ENCODE data around the gene RGPD3. TPM values are rescaled to one million over a fixed set of nuclear protein-coding genes. Genes with fewer than 3 reads are reported as not detected.
A peak's percentile ranks its signal among the peaks of the same experiment; 100 is the strongest.

The RGPD3 gene
- total and polyA plus RNA-seq, 2 donors (not counting 1 experiment from before 2014, with no cell fraction given) = 0.12 to 0.17 TPM

GRCh38 chr2:106366204-106366885, 101.9 kb downstream of the RGPD3 start:
- TF ChIP-seq EZH2 (IDR thresholded peaks at IDR 0.05; ENCODE audit: low read length, missing control alignments) (no peak), CTCF (conservative IDR thresholded peaks at IDR 0.05 in 1 of 2, IDR thresholded peaks at IDR 0.05 in 1 of 2; ENCODE audit: low read depth in 1 of 2, low read length in 2 of 2) (no peak)
- no peaks in the 10 kb centered on the region for H3K9me3 ChIP-seq (ENCODE audit: control insufficient read depth, insufficient read depth, low read depth, low read length)
- DNase-seq (ENCODE audit: low read depth in 2 of 2) = no peak
- no peaks in the 10 kb centered on the region for H3K36me3 ChIP-seq (ENCODE audit: control insufficient read depth, insufficient read depth, low read length)
- H3K27ac ChIP-seq (ENCODE audit: insufficient read depth, low read length) = no peak overlapping the region
- no peaks in the 10 kb centered on the region for H4K20me1 ChIP-seq (ENCODE audit: control insufficient read depth, extremely low read depth, insufficient read depth, low read length)
- H3K79me2 ChIP-seq (ENCODE audit: control insufficient read depth, insufficient read depth, low read length) = no peaks in the 10 kb centered on the region
- no peak overlapping the region for H3K4me2 ChIP-seq (ENCODE audit: extremely low read depth, insufficient read depth, low read length)
- no peak overlapping the region for H2AFZ ChIP-seq (ENCODE audit: low read length)
- no peak overlapping the region for H3K4me3 ChIP-seq (replicated peaks in 1 of 4; ENCODE audit: control extremely low read depth in 1 of 4, insufficient read depth in 1 of 4, low read depth in 3 of 4, low read length in 4 of 4)
- H3K4me1 ChIP-seq (ENCODE audit: control insufficient read depth, extremely low read depth, insufficient read depth, low read length) = no peaks in the 10 kb centered on the region
- H3K9ac ChIP-seq (ENCODE audit: insufficient read depth, low read length) = no peak overlapping the region
- no peaks in the 10 kb centered on the region for H3K27me3 ChIP-seq (ENCODE audit: control insufficient read depth, insufficient read depth, low read length)

- no peaks in the 10 kb centered on the region for H4K20me1 ChIP-seq (ENCODE audit: control insufficient read depth, extremely low read depth, insufficient read depth, low read length)
- H3K9ac ChIP-seq (ENCODE audit: insufficient read depth, low read length) = no peak overlapping the region
- H3K27ac ChIP-seq (ENCODE audit: insufficient read depth, low read length) = no peak overlapping the region
- no peak overlapping the region for H3K4me2 ChIP-seq (ENCODE audit: extremely low read depth, insufficient read depth, low read length)
- H3K9me3 ChIP-seq (ENCODE audit: control insufficient read depth, insufficient read depth, low read depth, low read length) = no peaks in the 10 kb centered on the region
- H3K4me3 ChIP-seq (replicated peaks in 1 of 4; ENCODE audit: control extremely low read depth in 1 of 4, insufficient read depth in 1 of 4, low read depth in 3 of 4, low read length in 4 of 4) = no peak overlapping the region
- no peaks in the 10 kb centered on the region for H3K27me3 ChIP-seq (ENCODE audit: control insufficient read depth, insufficient read depth, low read length)
- peak in 1 of 2 donors; percentile 0 for DNase-seq (ENCODE audit: low read depth in 2 of 2)
- TF ChIP-seq EZH2 (IDR thresholded peaks at IDR 0.05; ENCODE audit: low read length, missing control alignments) (no peak), CTCF (conservative IDR thresholded peaks at IDR 0.05 in 1 of 2, IDR thresholded peaks at IDR 0.05 in 1 of 2; ENCODE audit: low read depth in 1 of 2, low read length in 2 of 2) (no peak)
- no peaks in the 10 kb centered on the region for H3K36me3 ChIP-seq (ENCODE audit: control insufficient read depth, insufficient read depth, low read length)
- H2AFZ ChIP-seq (ENCODE audit: low read length) = no peak overlapping the region
- no peaks in the 10 kb centered on the region for H3K4me1 ChIP-seq (ENCODE audit: control insufficient read depth, extremely low read depth, insufficient read depth, low read length)
- H3K79me2 ChIP-seq (ENCODE audit: control insufficient read depth, insufficient read depth, low read length) = no peaks in the 10 kb centered on the region
Observed at GRCh38 chr2:106363791-106364190, 104.4 kb downstream of the RGPD3 start.

GRCh38 chr2:106362789-106363188, 105.4 kb downstream of the RGPD3 start:
- Histone ChIP-seq H3K36me3 (ENCODE audit: control insufficient read depth, insufficient read depth, low read length) (no peaks in the 10 kb centered on the region), H3K27ac (ENCODE audit: insufficient read depth, low read length) (no peak overlapping the region), H3K4me1 (ENCODE audit: control insufficient read depth, extremely low read depth, insufficient read depth, low read length) (no peaks in the 10 kb centered on the region), H3K9me3 (ENCODE audit: control insufficient read depth, insufficient read depth, low read depth, low read length) (no peaks in the 10 kb centered on the region), H3K4me2 (ENCODE audit: extremely low read depth, insufficient read depth, low read length) (no peak overlapping the region), H3K4me3 (replicated peaks in 1 of 4; ENCODE audit: control extremely low read depth in 1 of 4, insufficient read depth in 1 of 4, low read depth in 3 of 4, low read length in 4 of 4) (no peak overlapping the region), H4K20me1 (ENCODE audit: control insufficient read depth, extremely low read depth, insufficient read depth, low read length) (no peaks in the 10 kb centered on the region), H3K79me2 (ENCODE audit: control insufficient read depth, insufficient read depth, low read length) (no peaks in the 10 kb centered on the region), H3K27me3 (ENCODE audit: control insufficient read depth, insufficient read depth, low read length) (no peaks in the 10 kb centered on the region), H3K9ac (ENCODE audit: insufficient read depth, low read length) (no peak overlapping the region), H2AFZ (ENCODE audit: low read length) (no peak overlapping the region)
- no peak for DNase-seq (ENCODE audit: low read depth in 2 of 2)
- TF ChIP-seq EZH2 (IDR thresholded peaks at IDR 0.05; ENCODE audit: low read length, missing control alignments) = no peak

Measured in fibroblast of lung (primary cell).